Neural progenitor cell (in vitro differentiated cells): ENCODE data around the gene SMAP1. TPM values are rescaled to one million over a fixed set of nuclear protein-coding genes. Genes with fewer than 3 reads are reported as not detected.
A peak's percentile ranks its signal among the peaks of the same experiment; 100 is the strongest.

Experiments used
- DNase-seq: peaks from one replicate; pipeline ENCODE4 v3.0.0-alpha.2; 2016; ENCODE audit warnings: low spot score
- H2AFZ ChIP-seq: fragments of 200-600 bp; sonication (generic); replicated peaks from 2 replicates; pipeline ENCODE4 v1.6.1; 2016; ENCODE audit warnings: antibody characterized with exemption
- H3F3A ChIP-seq: fragments of 200-600 bp; sonication (generic); 2 replicates; pipeline ENCODE4 v1.6.1; 2016; ENCODE audit warnings: antibody characterized with exemption, low read depth
- H3K27ac ChIP-seq: fragments of 200-600 bp; sonication (generic); 2 replicates; pipeline ENCODE4 v1.5.1; 2016; ENCODE audit warnings: mild to moderate bottlenecking
- H3K27me3 ChIP-seq: fragments of 200-600 bp; sonication (generic); 2 replicates; pipeline ENCODE4 v1.6.1; 2016; ENCODE audit warnings: mild to moderate bottlenecking, moderate library complexity
- H3K36me3 ChIP-seq: fragments of 200-600 bp; sonication (generic); 2 replicates; pipeline ENCODE4 v1.5.1; 2016
- H3K4me1 ChIP-seq: fragments of 200-600 bp; sonication (generic); 2 replicates; pipeline ENCODE4 v1.6.1; 2016; ENCODE audit warnings: mixed run types
- H3K4me2 ChIP-seq: fragments of 200-600 bp; sonication (generic); 2 replicates; pipeline ENCODE4 v1.6.1; 2016
- H3K4me3 ChIP-seq: fragments of 200-600 bp; sonication (generic); 2 replicates; pipeline ENCODE4 v1.5.1; 2016
- H3K79me2 ChIP-seq: fragments of 200-600 bp; sonication (generic); 2 replicates; pipeline ENCODE4 v1.6.1; 2016; ENCODE audit warnings: low read depth
- H3K9ac ChIP-seq: fragments of 200-600 bp; sonication (generic); 2 replicates; pipeline ENCODE4 v1.6.1; 2016
- H3K9me3 ChIP-seq: fragments of 200-600 bp; sonication (generic); 2 replicates; pipeline ENCODE4 v1.5.1; 2016; ENCODE audit warnings: low read depth
- H4K20me1 ChIP-seq: fragments of 200-600 bp; sonication (generic); 2 replicates; pipeline ENCODE4 v1.6.1; 2016; ENCODE audit warnings: low read depth
- H3K27ac Mint-ChIP-seq: 3 replicates; pipeline ENCODE4 v1.8.0; 2021; ENCODE audit warnings: mixed read lengths
- H3K27me3 Mint-ChIP-seq: 2 replicates; pipeline ENCODE4 v1.8.0; 2022; ENCODE audit warnings: low read depth, mild to moderate bottlenecking, inconsistent platforms, moderate library complexity, mixed read lengths; ENCODE audit not compliant: insufficient read depth
- H3K36me3 Mint-ChIP-seq: 3 replicates; pipeline ENCODE4 v1.8.0; 2021; ENCODE audit warnings: mixed read lengths
- H3K4me1 Mint-ChIP-seq: 3 replicates; pipeline ENCODE4 v1.8.0; 2021; ENCODE audit warnings: mixed read lengths
- H3K4me3 Mint-ChIP-seq: 3 replicates; pipeline ENCODE4 v1.8.0; 2021; ENCODE audit warnings: mild to moderate bottlenecking, moderate library complexity, mixed read lengths
- H3K9me3 Mint-ChIP-seq: 3 replicates; pipeline ENCODE4 v1.8.0; 2020; ENCODE audit warnings: mixed read lengths
- EZH2 ChIP-seq: fragments of 200-600 bp; sonication (generic); IDR thresholded peaks from 2 replicates; pipeline ENCODE4 v1.6.1; 2017; ENCODE audit warnings: antibody characterized with exemption, mild to moderate bottlenecking, moderate library complexity
- EZH2phosphoT487 ChIP-seq: fragments of 200-600 bp; sonication (generic); IDR thresholded peaks from 2 replicates; pipeline ENCODE4 v1.6.1; 2017; ENCODE audit warnings: antibody characterized with exemption
- total RNA-seq: library from RNA; depleted of rRNA; stranded (reverse); fragments of >200 nt; gene quantifications from 2 replicates; pipeline ENCODE4 v1.2.3, GENCODE V29; 2015; ENCODE audit warnings: low replicate concordance
- TF ChIP-seq, protein P1 (sequence below): fragments of 200-600 bp; sonication (generic); IDR thresholded peaks from 2 replicates; pipeline ENCODE4 v1.5.1; 2017; ENCODE audit warnings: antibody characterized with exemption, mild to moderate bottlenecking

Gene SMAP1
- total RNA-seq, 1 donor from 2014 or later = 36.5 TPM

DNA sequence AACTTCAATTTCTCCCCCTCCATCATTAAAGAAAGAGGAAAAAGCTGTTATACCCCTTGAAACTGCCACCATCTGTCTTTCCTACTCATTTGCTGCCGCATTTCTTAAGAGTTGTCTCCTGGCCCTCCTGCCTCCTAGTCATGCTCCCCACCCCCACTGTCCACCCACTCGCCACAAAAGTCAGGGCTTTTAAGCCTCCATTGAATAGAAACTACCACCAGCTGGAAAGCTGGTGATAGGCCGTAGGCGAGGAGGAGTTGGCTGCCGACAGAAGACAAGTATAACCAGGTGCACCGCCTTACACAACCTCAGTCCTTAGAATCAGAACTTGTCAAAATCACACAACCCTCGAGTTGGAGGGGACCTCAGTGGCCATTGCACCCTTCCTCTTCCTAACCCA is 221.6 kb downstream of the SMAP1 start:
- no peak overlapping the region for H3K4me2 ChIP-seq
- TF ChIP-seq EZH2 (no peak), EZH2phosphoT487 (no peak)
- TF ChIP-seq, protein P1, sequence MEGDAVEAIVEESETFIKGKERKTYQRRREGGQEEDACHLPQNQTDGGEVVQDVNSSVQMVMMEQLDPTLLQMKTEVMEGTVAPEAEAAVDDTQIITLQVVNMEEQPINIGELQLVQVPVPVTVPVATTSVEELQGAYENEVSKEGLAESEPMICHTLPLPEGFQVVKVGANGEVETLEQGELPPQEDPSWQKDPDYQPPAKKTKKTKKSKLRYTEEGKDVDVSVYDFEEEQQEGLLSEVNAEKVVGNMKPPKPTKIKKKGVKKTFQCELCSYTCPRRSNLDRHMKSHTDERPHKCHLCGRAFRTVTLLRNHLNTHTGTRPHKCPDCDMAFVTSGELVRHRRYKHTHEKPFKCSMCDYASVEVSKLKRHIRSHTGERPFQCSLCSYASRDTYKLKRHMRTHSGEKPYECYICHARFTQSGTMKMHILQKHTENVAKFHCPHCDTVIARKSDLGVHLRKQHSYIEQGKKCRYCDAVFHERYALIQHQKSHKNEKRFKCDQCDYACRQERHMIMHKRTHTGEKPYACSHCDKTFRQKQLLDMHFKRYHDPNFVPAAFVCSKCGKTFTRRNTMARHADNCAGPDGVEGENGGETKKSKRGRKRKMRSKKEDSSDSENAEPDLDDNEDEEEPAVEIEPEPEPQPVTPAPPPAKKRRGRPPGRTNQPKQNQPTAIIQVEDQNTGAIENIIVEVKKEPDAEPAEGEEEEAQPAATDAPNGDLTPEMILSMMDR = no peak
- no peaks in the 10 kb centered on the region for H3K79me2 ChIP-seq
- Mint-ChIP-seq H3K4me3 (no peak overlapping the region), H3K27me3 (peaks cover 4% of the 10 kb centered on the region), H3K36me3 (no peaks in the 10 kb centered on the region), H3K4me1 (peaks cover 14% of the 10 kb centered on the region), H3K9me3 (no peaks in the 10 kb centered on the region), H3K27ac (peak overlapping the region; percentile 8)
- H3F3A ChIP-seq = peaks cover 7% of the 10 kb centered on the region
- no peaks in the 10 kb centered on the region for H3K27me3 ChIP-seq
- peaks cover 10% of the 10 kb centered on the region for H3K4me1 ChIP-seq
- H3K9me3 ChIP-seq = no peaks in the 10 kb centered on the region
- no peak overlapping the region for H3K9ac ChIP-seq
- H3K36me3 ChIP-seq = no peaks in the 10 kb centered on the region
- H2AFZ ChIP-seq = no peak overlapping the region
- no peak overlapping the region for H3K4me3 ChIP-seq
- no peaks in the 10 kb centered on the region for H4K20me1 ChIP-seq
- no peak for DNase-seq
- H3K27ac ChIP-seq = no peak overlapping the region

DNA sequence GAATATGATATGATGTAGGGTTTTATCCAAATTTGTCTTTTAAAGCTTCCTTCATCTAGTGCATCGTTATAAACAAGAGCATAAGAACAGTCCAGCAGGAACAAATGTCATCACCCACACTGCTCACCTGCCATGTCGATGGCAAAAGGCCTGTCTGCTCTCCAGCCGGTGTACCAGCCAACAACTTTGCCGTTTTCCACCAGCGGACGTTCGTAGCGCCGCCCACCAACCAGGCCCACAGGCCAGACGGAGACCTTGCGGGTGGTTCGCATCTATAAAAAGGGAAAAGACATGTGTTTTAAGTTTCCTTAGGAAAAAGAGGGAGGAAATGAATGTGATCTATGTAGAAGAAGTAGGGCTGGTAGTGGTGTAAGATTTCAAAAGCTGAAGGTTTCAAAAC is 226.3 kb downstream of the SMAP1 start:
- no peaks in the 10 kb centered on the region for H3K27me3 ChIP-seq
- no peaks in the 10 kb centered on the region for H4K20me1 ChIP-seq
- Mint-ChIP-seq H3K4me1 (peaks cover 5% of the 10 kb centered on the region), H3K9me3 (no peaks in the 10 kb centered on the region), H3K27me3 (peaks cover 2% of the 10 kb centered on the region), H3K4me3 (no peak overlapping the region), H3K27ac (no peak overlapping the region), H3K36me3 (no peaks in the 10 kb centered on the region)
- H3K4me2 ChIP-seq = no peak overlapping the region
- peak overlapping the region; percentile 50 for H2AFZ ChIP-seq
- H3K9me3 ChIP-seq = no peaks in the 10 kb centered on the region
- no peak overlapping the region for H3K9ac ChIP-seq
- H3K36me3 ChIP-seq = no peaks in the 10 kb centered on the region
- H3K27ac ChIP-seq = no peak overlapping the region
- no peaks in the 10 kb centered on the region for H3K4me1 ChIP-seq
- H3K4me3 ChIP-seq = no peak overlapping the region
- H3K79me2 ChIP-seq = no peaks in the 10 kb centered on the region
- no peak for TF ChIP-seq EZH2phosphoT487
- TF ChIP-seq, protein P1 = no peak
- TF ChIP-seq EZH2 = no peak
- H3F3A ChIP-seq = no peaks in the 10 kb centered on the region
- DNase-seq = no peak

DNA sequence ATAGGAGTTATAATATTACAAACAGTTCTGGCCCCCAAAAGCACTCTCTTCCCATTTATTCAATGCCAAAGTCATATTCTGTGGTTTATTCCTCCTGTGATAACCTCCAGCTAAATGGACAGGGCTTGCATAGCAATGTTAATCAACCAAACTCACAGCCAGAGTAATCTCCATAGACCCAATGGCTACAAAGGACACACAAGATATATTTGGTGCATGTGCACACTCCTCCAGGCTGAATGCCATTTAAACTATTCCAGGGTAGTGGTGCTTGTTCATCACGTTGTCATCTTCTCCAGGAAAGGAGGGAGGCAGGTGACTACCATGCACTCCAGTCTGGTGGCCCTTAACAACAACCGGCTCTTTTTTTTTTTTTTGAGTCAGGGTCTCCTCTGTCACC is 232.4 kb downstream of the SMAP1 start:
- H3K4me1 Mint-ChIP-seq = no peaks in the 10 kb centered on the region
- H3K4me3 Mint-ChIP-seq = no peak overlapping the region
- H3K36me3 ChIP-seq = no peaks in the 10 kb centered on the region
- no peak overlapping the region for H3K9ac ChIP-seq
- no peak overlapping the region for H3K4me2 ChIP-seq
- H3K9me3 ChIP-seq = no peaks in the 10 kb centered on the region
- no peaks in the 10 kb centered on the region for H3K36me3 Mint-ChIP-seq
- DNase-seq = no peak
- TF ChIP-seq EZH2phosphoT487 = no peak
- no peak for TF ChIP-seq EZH2
- TF ChIP-seq, protein P1 = no peak
- no peaks in the 10 kb centered on the region for H3K27me3 Mint-ChIP-seq
- H3K27me3 ChIP-seq = no peaks in the 10 kb centered on the region
- H3K79me2 ChIP-seq = no peaks in the 10 kb centered on the region
- H3K9me3 Mint-ChIP-seq = no peaks in the 10 kb centered on the region
- H3K4me1 ChIP-seq = no peaks in the 10 kb centered on the region
- no peak overlapping the region for H3K27ac ChIP-seq
- H3F3A ChIP-seq = no peaks in the 10 kb centered on the region
- H4K20me1 ChIP-seq = no peaks in the 10 kb centered on the region
- no peak overlapping the region for H2AFZ ChIP-seq
- no peak overlapping the region for H3K27ac Mint-ChIP-seq
- H3K4me3 ChIP-seq = no peak overlapping the region
